K562 (cell line): ENCODE data around the gene LDB1. TPM values are rescaled to one million over a fixed set of nuclear protein-coding genes. Genes with fewer than 3 reads are reported as not detected.

Experiments used
- ATAC-seq: fragments of 200-7000 bp; cut with Tn5 transposase; 3 replicates; pipeline ENCODE4 v1.9.1; 2020; ENCODE audit warnings: moderate library complexity
- BruUV-seq: library from RNA; stranded (reverse); fragments of 400-500 nt; replicated peaks from 2 replicates; lab custom pipeline; 2021; lab: Mats Ljungman, UMichigan
- CTCF ChIA-PET: fragments of 300-600 bp; formaldehyde crosslinking; extraction: SDS; loops from one replicate; lab custom pipeline; 2021; ENCODE audit warnings: low intra/inter-chr PET ratio; lab: Yijun Ruan, JAX
- POLR2A ChIA-PET: fragments of 300-600, 350-650 bp; sonication (Branson Sonifier 250); formaldehyde crosslinking; extraction: SDS; loops from one replicate; lab custom pipeline; 2021; ENCODE audit warnings: antibody characterized with exemption, inconsistent platforms; lab: Yijun Ruan, JAX
- DNase-seq, 4 experiments: peaks; one replicate each; pipeline versions ENCODE4 v3.0.0 to v3.0.0-alpha.2; 2011 to 2018; ENCODE audit warnings: low spot score in 3 of 4, mixed read lengths in 3 of 4; ENCODE audit errors: extremely low read depth in 1 of 4
- FAIRE-seq: peaks from 2 replicates; lab custom pipeline; 2011; peaks lifted over from hg19 to GRCh38; lab: Jason Lieb, UNC
- H2AFZ ChIP-seq: 2 replicates; pipeline ENCODE4 v1.6.0; 2011; ENCODE audit warnings: low read depth, low read length, control low read depth, inconsistent platforms
- H3K27ac ChIP-seq: fragments of 200-600 bp; 3 replicates; pipeline ENCODE4 v1.8.0; 2011; ENCODE audit warnings: low read depth, mild to moderate bottlenecking, control low read depth, inconsistent platforms, low read length, moderate library complexity, mixed read lengths; ENCODE audit errors: extremely low read depth
- H3K27me3 ChIP-seq, 2 experiments: fragments of 300-600 bp in 1 of 2; 2 replicates in 1 of 2; 3 replicates in 1 of 2; pipeline versions ENCODE4 v1.6.0 to v1.8.0; 2011; ENCODE audit warnings: inconsistent platforms in 2 of 2, low read length in 2 of 2, mild to moderate bottlenecking in 1 of 2, mixed read lengths in 1 of 2, moderate library complexity in 1 of 2; ENCODE audit not compliant: control insufficient read depth in 2 of 2, insufficient read depth in 2 of 2
- H3K36me3 ChIP-seq: fragments of 300-600 bp; 3 replicates; pipeline ENCODE4 v1.8.0; 2011; ENCODE audit warnings: mild to moderate bottlenecking, low read length, inconsistent platforms; ENCODE audit not compliant: control insufficient read depth, insufficient read depth
- H3K4me1 ChIP-seq, 2 experiments: fragments of 200-600 bp in 1 of 2; replicated peaks in 1 of 2; 2 replicates in 1 of 2; 3 replicates in 1 of 2; pipeline versions ENCODE4 v1.5.1 to v1.8.0; 2011; ENCODE audit warnings: inconsistent platforms in 2 of 2, low read length in 2 of 2, mild to moderate bottlenecking in 1 of 2, mixed read lengths in 1 of 2, moderate library complexity in 1 of 2; ENCODE audit not compliant: control insufficient read depth in 2 of 2, insufficient read depth in 2 of 2
- H3K4me2 ChIP-seq: 2 replicates; pipeline ENCODE4 v1.6.1; 2011; ENCODE audit warnings: low read length, control low read depth, inconsistent platforms, mixed read lengths; ENCODE audit not compliant: insufficient read depth
- H3K4me3 ChIP-seq: fragments of 200-600 bp; sonication (generic), shearing (Covaris generic); 2 replicates; pipeline ENCODE4 v1.5.1; 2016; ENCODE audit warnings: control low read depth, inconsistent platforms
- H3K79me2 ChIP-seq: fragments of 200-600 bp; 3 replicates; pipeline ENCODE4 v1.8.0; 2011; ENCODE audit warnings: low read length, inconsistent platforms; ENCODE audit not compliant: control insufficient read depth, insufficient read depth
- H3K9ac ChIP-seq, 2 experiments: 2 replicates each; pipeline versions ENCODE4 v1.6.0 to v1.6.1; 2011; ENCODE audit warnings: low read depth in 2 of 2, low read length in 2 of 2, control low read depth in 1 of 2, inconsistent platforms in 1 of 2, mild to moderate bottlenecking in 1 of 2, mixed read lengths in 1 of 2; ENCODE audit not compliant: insufficient read depth in 1 of 2
- H3K9me1 ChIP-seq: one replicate; pipeline ENCODE4 v1.6.0; 2011; ENCODE audit warnings: inconsistent platforms, mild to moderate bottlenecking, low read length, moderate library complexity; ENCODE audit not compliant: control insufficient read depth, insufficient read depth
- H3K9me3 ChIP-seq: replicated peaks from 2 replicates; pipeline ENCODE4 v1.5.1; 2011; ENCODE audit warnings: low read depth, low read length, inconsistent platforms; ENCODE audit not compliant: control insufficient read depth, insufficient read depth
- H4K20me1 ChIP-seq: replicated peaks from 2 replicates; pipeline ENCODE4 v1.6.1; 2011; ENCODE audit warnings: low read length, inconsistent platforms, mixed read lengths; ENCODE audit not compliant: control insufficient read depth, insufficient read depth
- DMBX1 ChIP-seq: fragments of 250-450 bp; sonication (Bioruptor Pico); IDR thresholded peaks from 2 replicates; pipeline ENCODE4 v1.8.0; 2022; ENCODE audit warnings: inconsistent platforms, mild to moderate bottlenecking, moderate library complexity, borderline replicate concordance
- IRF2 ChIP-seq: sonication (generic); formaldehyde crosslinking; IDR thresholded peaks from 2 replicates; pipeline ENCODE4 v1.8.1; 2022; ENCODE audit warnings: mild to moderate bottlenecking, missing genetic modification reagents
- MAZ ChIP-seq, 2 experiments: fragments of 450-650 bp in 1 of 2; sonication (generic) in 1 of 2; formaldehyde crosslinking; IDR thresholded peaks in 1 of 2; conservative IDR thresholded peaks in 1 of 2; 2 replicates each; pipeline versions ENCODE4 v1.4.0 to v1.5.0; 2020; ENCODE audit warnings: mild to moderate bottlenecking in 1 of 2, missing genetic modification reagents in 1 of 2
- PCBP1 ChIP-seq: fragments of 200-400 bp; formaldehyde crosslinking; IDR thresholded peaks from 2 replicates; pipeline ENCODE4 v1.6.1; 2018; ENCODE audit warnings: mild to moderate bottlenecking, low read depth, low read length; ENCODE audit not compliant: poor library complexity, severe bottlenecking
- POLR2G ChIP-seq: fragments of 200-400 bp; formaldehyde crosslinking; IDR thresholded peaks from 2 replicates; pipeline ENCODE4 v1.6.1; 2017; ENCODE audit warnings: low read depth, mild to moderate bottlenecking, antibody characterized with exemption, low read length, moderate library complexity
- RAD21 ChIP-seq, 2 experiments: fragments of 250-450 bp in 1 of 2; fragments of 450-650 bp in 1 of 2; sonication (Bioruptor Pico) in 1 of 2; formaldehyde crosslinking in 1 of 2; IDR thresholded peaks in 1 of 2; conservative IDR thresholded peaks in 1 of 2; 2 replicates each; pipeline versions ENCODE4 v1.4.0 to v1.8.0; 2020 to 2022; ENCODE audit warnings: mild to moderate bottlenecking in 2 of 2, moderate library complexity in 1 of 2
- RBFOX2 ChIP-seq: fragments of 200-400 bp; formaldehyde crosslinking; IDR thresholded peaks from 2 replicates; pipeline ENCODE4 v1.6.1; 2017; ENCODE audit warnings: low read depth, mild to moderate bottlenecking, low read length, moderate library complexity
- TBL1XR1 ChIP-seq, 2 experiments: IDR thresholded peaks; 2 replicates each; pipeline ENCODE4 v1.6.1; 2012; ENCODE audit warnings: improper control_type of control experiment in 2 of 2, low read length in 2 of 2, mild to moderate bottlenecking in 1 of 2
- ZNF699 ChIP-seq: fragments of 250-450 bp; sonication (Bioruptor Pico); IDR thresholded peaks from 2 replicates; pipeline ENCODE4 v1.8.0; 2021; ENCODE audit warnings: mild to moderate bottlenecking, moderate library complexity; ENCODE audit not compliant: insufficient replicate concordance
- WGBS: fragments of 100-300 bp; shearing (Covaris generic); methylation state at CpG from one replicate; pipeline ENCODE4 v1.1.6; 2016; ENCODE audit warnings: low coverage, mixed read lengths; ENCODE audit not compliant: insufficient coverage; ENCODE audit errors: missing lambda C conversion rate; 5-methylcytosine and 5-hydroxymethylcytosine counted together
- in situ Hi-C: fragments of 300-500 bp; cut with MboI; formaldehyde crosslinking; loops from 4 replicates; pipeline ENCODE4 v1.15.0; 2018; ENCODE audit warnings: inconsistent platforms, mixed read lengths
- intact Hi-C: fragments of 100-400 bp; cut with micrococcal nuclease; formaldehyde crosslinking; loops from 2 replicates; pipeline ENCODE4 v1.14.2; 2022
- polyA plus RNA-seq, 8 experiments: library from polyadenylated mRNA; depleted of rRNA in 4 of 8; stranded (reverse) in 5 of 8; unstranded in 3 of 8; fragments of >200 nt; fragmentation: Nextera tagmentation in 2 of 8; fragmentation: Illumina TruSeq in 1 of 8; extraction: Ambion mirVana in 2 of 8; extraction: Trizol in 1 of 8; gene quantifications; 2 replicates each; pipeline versions ENCODE4 v1.2.1 to v1.2.3, GENCODE V29; 2011 to 2014; ENCODE audit warnings: inconsistent platforms in 1 of 8, missing spikeins in 1 of 8
- total RNA-seq, 7 experiments: library from RNA; depleted of rRNA in 6 of 7; stranded (reverse); fragments of >200 nt in 6 of 7; fragmentation: Illumina TruSeq in 2 of 7; extraction: Trizol in 2 of 7; gene quantifications; 2 replicates each; pipeline versions ENCODE4 v1.2.1 to v1.2.3, GENCODE V29; 2011 to 2021; ENCODE audit warnings: low replicate concordance in 1 of 7
- TF ChIP-seq, protein P1 (sequence below): fragments of 250-450 bp; sonication (Bioruptor Pico); IDR thresholded peaks from 2 replicates; pipeline ENCODE4 v1.9.0; 2021; ENCODE audit warnings: mild to moderate bottlenecking, inconsistent platforms
- TF ChIP-seq, protein P2 (sequence below): fragments of 450-650 bp; IDR thresholded peaks from 2 replicates; pipeline ENCODE4 v1.6.1; 2017; ENCODE audit warnings: antibody characterized with exemption, mild to moderate bottlenecking

The LDB1 gene
- total and polyA plus RNA-seq, 9 of the 15 experiments (the other 6 are each of a cell fraction or from before 2014, with no cell fraction given): 1.9 to 137 (median 105) TPM

GRCh38 chr10:102117391-102118159, 2.6 kb downstream of the LDB1 start:
- H3K27me3 ChIP-seq: no peaks in the 10 kb centered on the region
- ChIA-PET CTCF (interaction anchor here (0.6 kb wide), 1 partner anchor 282 kb away, joined by 3 read pairs; no protein-coding TSS in a partner anchor), POLR2A (interaction anchor here (0.8 to 1.3 kb wide), 3 partner anchors 10 to 299 kb away, joined by 4 to 5 read pairs (median 5); partner anchors contain the start of gene OGA)
- in situ Hi-C loops (no loop called here), intact Hi-C loops (loop anchor here (10.0 kb wide), 1 partner anchor 273 kb away; the partner anchor contains the start of gene KCNIP2)
- TSS peak; percentile 10 for BruUV-seq
- H3K9me3 ChIP-seq: no peaks in the 10 kb centered on the region
- WGBS: 8% methylated on average over 4 of the region's 12 CpGs
- H2AFZ ChIP-seq: no peak overlapping the region
- H3K9me1 ChIP-seq: no peaks in the 10 kb centered on the region
- H3K36me3 ChIP-seq: peaks cover 13% of the 10 kb centered on the region; the same call in 2 of the 3 replicates
- H3K27ac ChIP-seq: peak overlapping the region; percentile 90
- H3K4me3 ChIP-seq: peak overlapping the region; percentile 29
- H3K4me1 ChIP-seq: peaks cover 39 to 57% of the 10 kb centered on the region in 2 experiments
- peaks cover 87% of the 10 kb centered on the region for H3K79me2 ChIP-seq
- H3K4me2 ChIP-seq: peak overlapping the region; percentile 91
- H3K9ac ChIP-seq: peak overlapping the region; percentile 83 to 95
- DNase-seq (peak in 2 of 4 experiments; percentile 10 to 60), ATAC-seq (peak; percentile 13), FAIRE-seq (no peak)
- no peaks in the 10 kb centered on the region for H4K20me1 ChIP-seq
- no peak for TF ChIP-seq IRF2 (CRISPR knock-in tag)
- peak; percentile 52 for TF ChIP-seq PCBP1
- TF ChIP-seq RBFOX2: peak; percentile 50
- TF ChIP-seq, protein P1, sequence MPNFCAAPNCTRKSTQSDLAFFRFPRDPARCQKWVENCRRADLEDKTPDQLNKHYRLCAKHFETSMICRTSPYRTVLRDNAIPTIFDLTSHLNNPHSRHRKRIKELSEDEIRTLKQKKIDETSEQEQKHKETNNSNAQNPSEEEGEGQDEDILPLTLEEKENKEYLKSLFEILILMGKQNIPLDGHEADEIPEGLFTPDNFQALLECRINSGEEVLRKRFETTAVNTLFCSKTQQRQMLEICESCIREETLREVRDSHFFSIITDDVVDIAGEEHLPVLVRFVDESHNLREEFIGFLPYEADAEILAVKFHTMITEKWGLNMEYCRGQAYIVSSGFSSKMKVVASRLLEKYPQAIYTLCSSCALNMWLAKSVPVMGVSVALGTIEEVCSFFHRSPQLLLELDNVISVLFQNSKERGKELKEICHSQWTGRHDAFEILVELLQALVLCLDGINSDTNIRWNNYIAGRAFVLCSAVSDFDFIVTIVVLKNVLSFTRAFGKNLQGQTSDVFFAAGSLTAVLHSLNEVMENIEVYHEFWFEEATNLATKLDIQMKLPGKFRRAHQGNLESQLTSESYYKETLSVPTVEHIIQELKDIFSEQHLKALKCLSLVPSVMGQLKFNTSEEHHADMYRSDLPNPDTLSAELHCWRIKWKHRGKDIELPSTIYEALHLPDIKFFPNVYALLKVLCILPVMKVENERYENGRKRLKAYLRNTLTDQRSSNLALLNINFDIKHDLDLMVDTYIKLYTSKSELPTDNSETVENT (CRISPR knock-in tag): no peak
- TF ChIP-seq MAZ (CRISPR knock-in tag; conservative IDR thresholded peaks at IDR 0.05 in 1 of 2, IDR thresholded peaks at IDR 0.05 in 1 of 2): peak; percentile 48 to 54; a peak in 3 of 4 replicates
- TF ChIP-seq DMBX1 (CRISPR knock-in tag): no peak
- no peak for TF ChIP-seq ZNF699 (CRISPR knock-in tag)
- TF ChIP-seq TBL1XR1 (IDR thresholded peaks at IDR 0.05; ENCODE audit: low read length in 2 of 2): no peak
- peak in 1 of 2 experiments; percentile 28; a peak in 2 of 4 replicates for TF ChIP-seq RAD21 (CRISPR knock-in tag; conservative IDR thresholded peaks at IDR 0.05 in 1 of 2, IDR thresholded peaks at IDR 0.05 in 1 of 2)
- peak; percentile 37; the same call in 1 of the 2 replicates for TF ChIP-seq POLR2G
- TF ChIP-seq, protein P2, sequence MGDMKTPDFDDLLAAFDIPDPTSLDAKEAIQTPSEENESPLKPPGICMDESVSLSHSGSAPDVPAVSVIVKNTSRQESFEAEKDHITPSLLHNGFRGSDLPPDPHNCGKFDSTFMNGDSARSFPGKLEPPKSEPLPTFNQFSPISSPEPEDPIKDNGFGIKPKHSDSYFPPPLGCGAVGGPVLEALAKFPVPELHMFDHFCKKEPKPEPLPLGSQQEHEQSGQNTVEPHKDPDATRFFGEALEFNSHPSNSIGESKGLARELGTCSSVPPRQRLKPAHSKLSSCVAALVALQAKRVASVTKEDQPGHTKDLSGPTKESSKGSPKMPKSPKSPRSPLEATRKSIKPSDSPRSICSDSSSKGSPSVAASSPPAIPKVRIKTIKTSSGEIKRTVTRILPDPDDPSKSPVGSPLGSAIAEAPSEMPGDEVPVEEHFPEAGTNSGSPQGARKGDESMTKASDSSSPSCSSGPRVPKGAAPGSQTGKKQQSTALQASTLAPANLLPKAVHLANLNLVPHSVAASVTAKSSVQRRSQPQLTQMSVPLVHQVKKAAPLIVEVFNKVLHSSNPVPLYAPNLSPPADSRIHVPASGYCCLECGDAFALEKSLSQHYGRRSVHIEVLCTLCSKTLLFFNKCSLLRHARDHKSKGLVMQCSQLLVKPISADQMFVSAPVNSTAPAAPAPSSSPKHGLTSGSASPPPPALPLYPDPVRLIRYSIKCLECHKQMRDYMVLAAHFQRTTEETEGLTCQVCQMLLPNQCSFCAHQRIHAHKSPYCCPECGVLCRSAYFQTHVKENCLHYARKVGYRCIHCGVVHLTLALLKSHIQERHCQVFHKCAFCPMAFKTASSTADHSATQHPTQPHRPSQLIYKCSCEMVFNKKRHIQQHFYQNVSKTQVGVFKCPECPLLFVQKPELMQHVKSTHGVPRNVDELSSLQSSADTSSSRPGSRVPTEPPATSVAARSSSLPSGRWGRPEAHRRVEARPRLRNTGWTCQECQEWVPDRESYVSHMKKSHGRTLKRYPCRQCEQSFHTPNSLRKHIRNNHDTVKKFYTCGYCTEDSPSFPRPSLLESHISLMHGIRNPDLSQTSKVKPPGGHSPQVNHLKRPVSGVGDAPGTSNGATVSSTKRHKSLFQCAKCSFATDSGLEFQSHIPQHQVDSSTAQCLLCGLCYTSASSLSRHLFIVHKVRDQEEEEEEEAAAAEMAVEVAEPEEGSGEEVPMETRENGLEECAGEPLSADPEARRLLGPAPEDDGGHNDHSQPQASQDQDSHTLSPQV: 0 out of 2 replicates have a peak, but pooled peaks have one; percentile 57
